PC-3 (cell line): ENCODE results near the gene KIT. TPM values are rescaled to one million over a fixed set of nuclear protein-coding genes. Genes with fewer than 3 reads are reported as not detected.

Experiments used
- ATAC-seq: fragments of 200-7000 bp; cut with Tn5 transposase; 2 replicates; pipeline ENCODE4 v1.9.1; 2020; ENCODE audit warnings: mild to moderate bottlenecking, moderate library complexity
- BruUV-seq: library from RNA; stranded (reverse); fragments of 400-500 nt; replicated peaks from 2 replicates; lab custom pipeline; 2021; lab: Mats Ljungman, UMichigan
- CTCF ChIA-PET: fragments of 300-600 bp; sonication (Branson Sonifier 250); formaldehyde crosslinking; loops from one replicate; lab custom pipeline; 2022; ENCODE audit warnings: antibody characterized with exemption; lab: Charles Lee
- POLR2A ChIA-PET: fragments of 300-600 bp; sonication (Branson Sonifier 250); formaldehyde crosslinking; loops from one replicate; lab custom pipeline; 2022; ENCODE audit warnings: antibody characterized with exemption; ENCODE audit not compliant: unreplicated experiment; lab: Charles Lee
- DNase-seq: peaks from one replicate; pipeline ENCODE4 v3.0.0-alpha.2; 2015
- H2AFZ ChIP-seq: fragments of 300-600 bp; sonication (generic); 2 replicates; pipeline ENCODE4 v1.6.0; 2016; ENCODE audit warnings: antibody characterized with exemption, low read length
- H3F3A ChIP-seq: fragments of 300-600 bp; sonication (generic); one replicate; pipeline ENCODE4 v1.6.0; 2017; ENCODE audit warnings: antibody characterized with exemption, low read length, control low read depth, mild to moderate bottlenecking; ENCODE audit not compliant: unreplicated experiment
- H3K27ac ChIP-seq: fragments of 300-600 bp; sonication (generic); 2 replicates; pipeline ENCODE4 v1.5.1; 2016; ENCODE audit warnings: mild to moderate bottlenecking, low read length
- H3K27me3 ChIP-seq: fragments of 300-600 bp; sonication (generic); 2 replicates; pipeline ENCODE4 v1.6.1; 2016; ENCODE audit warnings: low read length, mixed read lengths
- H3K36me3 ChIP-seq: fragments of 300-600 bp; sonication (generic); 2 replicates; pipeline ENCODE4 v1.6.1; 2016; ENCODE audit warnings: low read depth, mixed run types, low read length, mixed read lengths
- H3K4me1 ChIP-seq: fragments of 300-600 bp; sonication (generic); 2 replicates; pipeline ENCODE4 v1.5.1; 2016; ENCODE audit warnings: low read length; ENCODE audit not compliant: insufficient read depth
- H3K4me2 ChIP-seq: fragments of 300-600 bp; sonication (generic); 2 replicates; pipeline ENCODE4 v1.6.0; 2016; ENCODE audit warnings: low read length
- H3K4me3 ChIP-seq: fragments of 300-600 bp; sonication (generic); 2 replicates; pipeline ENCODE4 v1.5.1; 2016; ENCODE audit warnings: mild to moderate bottlenecking, low read length, mixed read lengths
- H3K79me2 ChIP-seq: fragments of 300-600 bp; sonication (generic); 2 replicates; pipeline ENCODE4 v1.6.1; 2017; ENCODE audit warnings: low read length, mixed read lengths
- H3K9ac ChIP-seq: fragments of 300-600 bp; sonication (generic); 2 replicates; pipeline ENCODE4 v1.6.0; 2016; ENCODE audit warnings: mild to moderate bottlenecking, low read length
- H3K9me2 ChIP-seq: fragments of 300-600 bp; sonication (generic); replicated peaks from 2 replicates; pipeline ENCODE4 v1.6.1; 2016; ENCODE audit warnings: mixed run types, low read length, mixed read lengths
- H3K9me3 ChIP-seq: fragments of 300-600 bp; sonication (generic); 2 replicates; pipeline ENCODE4 v1.6.1; 2016; ENCODE audit warnings: low read length, mixed read lengths
- H4K20me1 ChIP-seq: fragments of 300-600 bp; sonication (generic); 2 replicates; pipeline ENCODE4 v1.6.1; 2016; ENCODE audit warnings: low read length, mixed read lengths
- EZH2 ChIP-seq: fragments of 300-600 bp; sonication (generic); IDR thresholded peaks from one replicate; pipeline ENCODE4 v1.6.1; 2017; ENCODE audit warnings: antibody characterized with exemption, mild to moderate bottlenecking, low read length; ENCODE audit not compliant: unreplicated experiment
- EZH2phosphoT487 ChIP-seq: fragments of 300-600 bp; sonication (generic); IDR thresholded peaks from 2 replicates; pipeline ENCODE4 v1.6.1; 2018; ENCODE audit warnings: mild to moderate bottlenecking, antibody characterized with exemption, low read length, borderline replicate concordance
- intact Hi-C: fragments of 100-400 bp; cut with micrococcal nuclease; formaldehyde crosslinking; loops from 2 replicates; pipeline ENCODE4 v1.9.0; 2023
- total RNA-seq: library from RNA; depleted of rRNA; stranded (reverse); fragments of >200 nt; gene quantifications from 2 replicates; pipeline ENCODE4 v1.2.3, GENCODE V29; 2014
- TF ChIP-seq, protein P1 (sequence below): fragments of 300-600 bp; sonication (generic); conservative IDR thresholded peaks from 2 replicates; pipeline ENCODE4 v1.5.1; 2017; ENCODE audit warnings: antibody characterized with exemption, low read depth, mild to moderate bottlenecking, low read length

KIT gene
- total RNA-seq, 1 experiment from 2014 or later: not detected

- Histone ChIP-seq H3K9me2 (no peaks in the 10 kb centered on the region), H3K4me3 (no peak overlapping the region), H2AFZ (no peak overlapping the region), H3K27me3 (peaks cover 95% of the 10 kb centered on the region), H3K9ac (no peak overlapping the region), H3K9me3 (no peaks in the 10 kb centered on the region), H3K36me3 (no peaks in the 10 kb centered on the region), H3K27ac (no peak overlapping the region), H4K20me1 (no peaks in the 10 kb centered on the region), H3F3A (no peaks in the 10 kb centered on the region), H3K4me2 (no peak overlapping the region), H3K79me2 (no peaks in the 10 kb centered on the region), H3K4me1 (no peaks in the 10 kb centered on the region)
- ATAC-seq: no peak
- POLR2A ChIA-PET: no interaction called here
- CTCF ChIA-PET: no interaction called here
- TF ChIP-seq, protein P1, sequence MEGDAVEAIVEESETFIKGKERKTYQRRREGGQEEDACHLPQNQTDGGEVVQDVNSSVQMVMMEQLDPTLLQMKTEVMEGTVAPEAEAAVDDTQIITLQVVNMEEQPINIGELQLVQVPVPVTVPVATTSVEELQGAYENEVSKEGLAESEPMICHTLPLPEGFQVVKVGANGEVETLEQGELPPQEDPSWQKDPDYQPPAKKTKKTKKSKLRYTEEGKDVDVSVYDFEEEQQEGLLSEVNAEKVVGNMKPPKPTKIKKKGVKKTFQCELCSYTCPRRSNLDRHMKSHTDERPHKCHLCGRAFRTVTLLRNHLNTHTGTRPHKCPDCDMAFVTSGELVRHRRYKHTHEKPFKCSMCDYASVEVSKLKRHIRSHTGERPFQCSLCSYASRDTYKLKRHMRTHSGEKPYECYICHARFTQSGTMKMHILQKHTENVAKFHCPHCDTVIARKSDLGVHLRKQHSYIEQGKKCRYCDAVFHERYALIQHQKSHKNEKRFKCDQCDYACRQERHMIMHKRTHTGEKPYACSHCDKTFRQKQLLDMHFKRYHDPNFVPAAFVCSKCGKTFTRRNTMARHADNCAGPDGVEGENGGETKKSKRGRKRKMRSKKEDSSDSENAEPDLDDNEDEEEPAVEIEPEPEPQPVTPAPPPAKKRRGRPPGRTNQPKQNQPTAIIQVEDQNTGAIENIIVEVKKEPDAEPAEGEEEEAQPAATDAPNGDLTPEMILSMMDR: no peak
- no peak for TF ChIP-seq EZH2
- TF ChIP-seq EZH2phosphoT487: no peak
- BruUV-seq: no TSS peak
- DNase-seq: peak; percentile 9
- intact Hi-C loops: no loop called here
These were observed 73.8 kb downstream of the KIT start for GRCh38 chr4:54731552-54731951.

DNA sequence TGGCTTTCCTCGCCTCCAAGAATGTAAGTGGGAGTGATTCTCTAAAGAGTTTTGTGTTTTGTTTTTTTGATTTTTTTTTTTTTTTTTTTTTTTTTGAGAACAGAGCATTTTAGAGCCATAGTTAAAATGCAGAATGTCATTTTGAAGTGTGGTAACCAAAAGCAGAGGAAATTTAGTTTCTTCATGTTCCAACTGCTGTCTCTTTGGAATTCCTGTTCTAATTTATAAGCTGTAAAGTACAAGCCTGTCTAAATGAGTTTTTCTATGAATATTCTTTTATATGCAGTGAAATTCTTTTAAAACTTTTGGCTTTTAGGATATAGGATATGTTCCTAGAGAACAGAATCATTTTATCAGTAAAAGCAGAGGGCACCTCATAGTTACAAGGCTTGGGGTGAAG is 74.2 kb downstream of the KIT start:
- POLR2A ChIA-PET: no interaction called here
- Histone ChIP-seq H3K9ac (no peak overlapping the region), H3F3A (no peaks in the 10 kb centered on the region), H3K9me3 (no peaks in the 10 kb centered on the region), H3K4me2 (no peak overlapping the region), H2AFZ (no peak overlapping the region), H3K27me3 (peaks cover 95% of the 10 kb centered on the region), H3K36me3 (no peaks in the 10 kb centered on the region), H4K20me1 (no peaks in the 10 kb centered on the region), H3K4me1 (no peaks in the 10 kb centered on the region), H3K79me2 (no peaks in the 10 kb centered on the region), H3K27ac (no peak overlapping the region), H3K4me3 (no peak overlapping the region), H3K9me2 (no peaks in the 10 kb centered on the region)
- no peak for DNase-seq
- CTCF ChIA-PET: no interaction called here
- no TSS peak for BruUV-seq
- TF ChIP-seq, protein P1: no peak
- TF ChIP-seq EZH2: no peak
- ATAC-seq: no peak
- intact Hi-C loops: no loop called here

DNA sequence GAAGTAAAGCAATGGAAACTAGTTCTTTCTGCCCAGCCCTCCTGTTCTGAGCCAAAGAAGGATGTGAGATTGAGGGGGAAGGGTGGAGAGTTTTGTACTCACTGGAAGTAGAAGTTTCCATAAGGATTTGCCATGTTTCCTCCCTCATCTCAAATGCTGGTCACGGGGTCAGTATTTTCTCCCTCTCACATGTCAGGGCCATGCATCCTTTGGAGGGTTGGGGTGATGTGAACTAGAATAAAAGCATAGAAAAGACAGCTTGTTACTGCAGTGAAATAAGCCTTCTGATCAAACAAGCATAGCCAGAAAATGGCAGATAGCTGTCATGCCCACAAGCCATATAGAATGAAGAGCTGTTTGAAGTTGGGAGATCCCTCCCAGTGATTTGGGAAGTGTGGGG is 79.7 kb downstream of the KIT start:
- Histone ChIP-seq H3K4me2 (no peak overlapping the region), H2AFZ (no peak overlapping the region), H3K4me3 (no peak overlapping the region), H3K79me2 (no peaks in the 10 kb centered on the region), H3K4me1 (no peaks in the 10 kb centered on the region), H3F3A (no peaks in the 10 kb centered on the region), H3K27ac (no peak overlapping the region), H3K36me3 (no peaks in the 10 kb centered on the region), H3K9ac (no peak overlapping the region), H4K20me1 (no peaks in the 10 kb centered on the region), H3K27me3 (peaks cover 93% of the 10 kb centered on the region), H3K9me2 (no peaks in the 10 kb centered on the region), H3K9me3 (no peaks in the 10 kb centered on the region)
- no peak for DNase-seq
- ChIA-PET POLR2A (no interaction called here), CTCF (no interaction called here)
- ATAC-seq: no peak
- intact Hi-C loops: no loop called here
- TF ChIP-seq EZH2 (no peak), EZH2phosphoT487 (no peak)
- TF ChIP-seq, protein P1: no peak
- no TSS peak for BruUV-seq
